ENCODE data around the gene EFL1.

Gene EFL1

GRCh38 chr15:82168757-82169156 lies 93.8 kb downstream of the EFL1 start:
- Histone ChIP-seq H2AK5ac (ENCODE audit: low read length, severe bottlenecking) (no peak overlapping the region), H3K27ac (ENCODE audit: low read length, poor library complexity, severe bottlenecking) (no peak overlapping the region), H3K14ac (ENCODE audit: low read length in 2 of 2) (no peak overlapping the region), H3K18ac (ENCODE audit: low read depth in 1 of 2, low read length in 2 of 2) (no peak overlapping the region), H3K4me1 (ENCODE audit: control insufficient read depth, insufficient read depth, low read depth, low read length) (no peaks in the 10 kb centered on the region), H2BK120ac (ENCODE audit: low read depth, low read length) (no peak overlapping the region), H4K91ac (ENCODE audit: low read length) (no peak overlapping the region), H3K9me3 (ENCODE audit: control insufficient read depth, low read length) (no peaks in the 10 kb centered on the region), H3K4me3 (ENCODE audit: insufficient read depth in 1 of 2, low read depth in 1 of 2, low read length in 2 of 2) (no peak overlapping the region), H2BK12ac (ENCODE audit: low read length in 2 of 2) (no peak overlapping the region), H3K4ac (ENCODE audit: low read depth in 1 of 2, low read length in 2 of 2) (no peak overlapping the region), H3K9ac (ENCODE audit: low read length) (no peak overlapping the region), H3K36me3 (ENCODE audit: control insufficient read depth in 1 of 2, insufficient read depth in 2 of 2, low read depth in 1 of 2, low read length in 2 of 2) (peaks cover 0 to 11% of the 10 kb centered on the region in 2 experiments), H4K8ac (ENCODE audit: low read length) (no peak overlapping the region), H3K23ac (ENCODE audit: low read length in 2 of 2) (no peak overlapping the region), H3K79me1 (replicated peaks; ENCODE audit: low read length, poor library complexity, severe bottlenecking) (peaks cover 2% of the 10 kb centered on the region), H2BK5ac (ENCODE audit: low read depth, low read length, poor library complexity, severe bottlenecking) (no peak overlapping the region), H2AFZ (ENCODE audit: low read depth, low read length) (no peak overlapping the region), H3K4me2 (ENCODE audit: low read length, poor library complexity, severe bottlenecking) (no peak overlapping the region), H3K27me3 (ENCODE audit: control insufficient read depth in 1 of 2, insufficient read depth in 1 of 2, low read length in 2 of 2) (no peaks in the 10 kb centered on the region), H2BK15ac (ENCODE audit: low read depth, poor library complexity, severe bottlenecking) (no peak overlapping the region)
- 100% methylated on average over 2 of the region's 2 CpGs for WGBS
- no peak for DNase-seq

DNA sequence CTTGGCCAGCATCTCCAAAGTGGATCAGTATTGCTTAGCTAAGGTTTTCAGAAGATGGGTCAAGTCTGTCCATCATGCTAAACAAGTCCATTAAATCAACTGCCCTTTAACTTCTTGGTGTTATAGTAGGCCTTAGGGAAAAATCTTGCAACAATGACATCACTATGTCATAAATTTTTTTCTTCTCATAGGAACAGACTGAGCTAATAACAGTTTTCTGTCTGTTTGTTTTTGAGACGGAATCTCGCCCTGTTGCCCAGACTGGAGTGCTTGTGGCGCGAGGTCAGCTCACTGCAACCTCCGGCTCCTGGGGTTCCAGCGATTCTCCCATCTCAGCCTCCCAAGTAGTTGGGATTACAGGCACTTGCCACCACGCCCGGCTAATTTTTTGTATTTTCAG lies 94.2 kb downstream of the EFL1 start:
- H3K23ac ChIP-seq (ENCODE audit: low read length in 2 of 2) = no peak overlapping the region
- 87% methylated on average over 6 of the region's 8 CpGs for WGBS
- H3K79me1 ChIP-seq (replicated peaks; ENCODE audit: low read length, poor library complexity, severe bottlenecking) = peaks cover 2% of the 10 kb centered on the region
- no peak overlapping the region for H3K4me2 ChIP-seq (ENCODE audit: low read length, poor library complexity, severe bottlenecking)
- no peak overlapping the region for H2AK5ac ChIP-seq (ENCODE audit: low read length, severe bottlenecking)
- no peak overlapping the region for H3K9ac ChIP-seq (ENCODE audit: low read length)
- H2AFZ ChIP-seq (ENCODE audit: low read depth, low read length) = no peak overlapping the region
- H2BK5ac ChIP-seq (ENCODE audit: low read depth, low read length, poor library complexity, severe bottlenecking) = no peak overlapping the region
- no peak overlapping the region for H2BK15ac ChIP-seq (ENCODE audit: low read depth, poor library complexity, severe bottlenecking)
- no peak overlapping the region for H3K18ac ChIP-seq (ENCODE audit: low read depth in 1 of 2, low read length in 2 of 2)
- H3K27me3 ChIP-seq (ENCODE audit: control insufficient read depth in 1 of 2, insufficient read depth in 1 of 2, low read length in 2 of 2) = no peaks in the 10 kb centered on the region
- H3K9me3 ChIP-seq (ENCODE audit: control insufficient read depth, low read length) = no peaks in the 10 kb centered on the region
- no peak overlapping the region for H3K4ac ChIP-seq (ENCODE audit: low read depth in 1 of 2, low read length in 2 of 2)
- no peaks in the 10 kb centered on the region for H3K4me1 ChIP-seq (ENCODE audit: control insufficient read depth, insufficient read depth, low read depth, low read length)
- H2BK12ac ChIP-seq (ENCODE audit: low read length in 2 of 2) = no peak overlapping the region
- H3K14ac ChIP-seq (ENCODE audit: low read length in 2 of 2) = no peak overlapping the region
- no peak overlapping the region for H2BK120ac ChIP-seq (ENCODE audit: low read depth, low read length)
- no peak overlapping the region for H4K8ac ChIP-seq (ENCODE audit: low read length)
- H3K27ac ChIP-seq (ENCODE audit: low read length, poor library complexity, severe bottlenecking) = no peak overlapping the region
- H3K4me3 ChIP-seq (ENCODE audit: insufficient read depth in 1 of 2, low read depth in 1 of 2, low read length in 2 of 2) = no peak overlapping the region
- H4K91ac ChIP-seq (ENCODE audit: low read length) = no peak overlapping the region
- peaks cover under 1 to 16% of the 10 kb centered on the region in 2 experiments for H3K36me3 ChIP-seq (ENCODE audit: control insufficient read depth in 1 of 2, insufficient read depth in 2 of 2, low read depth in 1 of 2, low read length in 2 of 2)
- no peak for DNase-seq

DNA sequence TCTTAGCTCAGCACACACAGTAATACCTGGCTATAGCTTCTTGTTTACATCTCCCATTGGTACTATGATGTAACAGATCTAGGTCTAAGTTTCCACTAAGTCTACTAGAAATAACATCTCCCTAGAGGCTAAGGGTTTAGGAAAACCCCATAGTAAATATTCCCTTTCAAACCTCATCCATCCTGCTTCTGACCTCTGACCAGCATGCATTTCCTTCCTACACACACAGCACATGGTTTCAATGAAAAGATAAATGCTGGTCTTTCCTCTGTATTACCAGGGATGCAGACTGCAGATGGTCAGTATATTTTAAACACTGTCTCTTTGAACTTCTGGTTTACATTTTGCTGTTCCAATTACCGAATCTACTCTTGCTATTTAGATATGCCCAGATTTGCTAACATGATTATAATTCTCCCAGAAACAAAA lies 96.6 kb downstream of the EFL1 start:
- no peaks in the 10 kb centered on the region for H3K27me3 ChIP-seq (ENCODE audit: control insufficient read depth in 1 of 2, insufficient read depth in 1 of 2, low read length in 2 of 2)
- H3K4me2 ChIP-seq (ENCODE audit: low read length, poor library complexity, severe bottlenecking) = no peak overlapping the region
- H3K23ac ChIP-seq (ENCODE audit: low read length in 2 of 2) = no peak overlapping the region
- no peak overlapping the region for H4K8ac ChIP-seq (ENCODE audit: low read length)
- no peak overlapping the region for H2BK120ac ChIP-seq (ENCODE audit: low read depth, low read length)
- H2AFZ ChIP-seq (ENCODE audit: low read depth, low read length) = no peak overlapping the region
- H3K4ac ChIP-seq (ENCODE audit: low read depth in 1 of 2, low read length in 2 of 2) = no peak overlapping the region
- no peak overlapping the region for H2BK5ac ChIP-seq (ENCODE audit: low read depth, low read length, poor library complexity, severe bottlenecking)
- no peak overlapping the region for H3K9ac ChIP-seq (ENCODE audit: low read length)
- no peak overlapping the region for H2BK15ac ChIP-seq (ENCODE audit: low read depth, poor library complexity, severe bottlenecking)
- no peak overlapping the region for H3K18ac ChIP-seq (ENCODE audit: low read depth in 1 of 2, low read length in 2 of 2)
- WGBS = 17% methylated on average over 1 of the region's 1 CpG
- H3K4me1 ChIP-seq (ENCODE audit: control insufficient read depth, insufficient read depth, low read depth, low read length) = no peaks in the 10 kb centered on the region
- H2AK5ac ChIP-seq (ENCODE audit: low read length, severe bottlenecking) = no peak overlapping the region
- peaks cover 2 to 34% of the 10 kb centered on the region in 2 experiments for H3K36me3 ChIP-seq (ENCODE audit: control insufficient read depth in 1 of 2, insufficient read depth in 2 of 2, low read depth in 1 of 2, low read length in 2 of 2)
- H3K9me3 ChIP-seq (ENCODE audit: control insufficient read depth, low read length) = no peaks in the 10 kb centered on the region
- no peak overlapping the region for H2BK12ac ChIP-seq (ENCODE audit: low read length in 2 of 2)
- H3K27ac ChIP-seq (ENCODE audit: low read length, poor library complexity, severe bottlenecking) = no peak overlapping the region
- H3K14ac ChIP-seq (ENCODE audit: low read length in 2 of 2) = no peak overlapping the region
- no peak overlapping the region for H4K91ac ChIP-seq (ENCODE audit: low read length)
- peak; percentile 57 for DNase-seq
- no peak overlapping the region for H3K4me3 ChIP-seq (ENCODE audit: insufficient read depth in 1 of 2, low read depth in 1 of 2, low read length in 2 of 2)
- H3K79me1 ChIP-seq (replicated peaks; ENCODE audit: low read length, poor library complexity, severe bottlenecking) = no peaks in the 10 kb centered on the region

GRCh38 chr15:82159922-82160321 lies 102.6 kb downstream of the EFL1 start:
- no peak overlapping the region for H2BK120ac ChIP-seq (ENCODE audit: low read depth, low read length)
- 100% methylated on average over 1 of the region's 2 CpGs for WGBS
- H3K23ac ChIP-seq (ENCODE audit: low read length in 2 of 2) = no peak overlapping the region
- H2BK5ac ChIP-seq (ENCODE audit: low read depth, low read length, poor library complexity, severe bottlenecking) = no peak overlapping the region
- H3K4me1 ChIP-seq (ENCODE audit: control insufficient read depth, insufficient read depth, low read depth, low read length) = no peaks in the 10 kb centered on the region
- peak overlapping the region; percentile 29 for H2AFZ ChIP-seq (ENCODE audit: low read depth, low read length)
- H3K27me3 ChIP-seq (ENCODE audit: control insufficient read depth in 1 of 2, insufficient read depth in 1 of 2, low read length in 2 of 2) = no peaks in the 10 kb centered on the region
- peak overlapping the region; percentile 56 for H3K27ac ChIP-seq (ENCODE audit: low read length, poor library complexity, severe bottlenecking)
- H4K91ac ChIP-seq (ENCODE audit: low read length) = no peak overlapping the region
- H3K14ac ChIP-seq (ENCODE audit: low read length in 2 of 2) = no peak overlapping the region
- H3K79me1 ChIP-seq (replicated peaks; ENCODE audit: low read length, poor library complexity, severe bottlenecking) = no peaks in the 10 kb centered on the region
- no peak overlapping the region for H4K8ac ChIP-seq (ENCODE audit: low read length)
- H2BK12ac ChIP-seq (ENCODE audit: low read length in 2 of 2) = no peak overlapping the region
- H3K4me3 ChIP-seq (ENCODE audit: insufficient read depth in 1 of 2, low read depth in 1 of 2, low read length in 2 of 2) = no peak overlapping the region
- H3K4ac ChIP-seq (ENCODE audit: low read depth in 1 of 2, low read length in 2 of 2) = no peak overlapping the region
- peak overlapping the region; percentile 68 for H3K9ac ChIP-seq (ENCODE audit: low read length)
- no peak overlapping the region for H3K4me2 ChIP-seq (ENCODE audit: low read length, poor library complexity, severe bottlenecking)
- H2BK15ac ChIP-seq (ENCODE audit: low read depth, poor library complexity, severe bottlenecking) = no peak overlapping the region
- no peak overlapping the region for H2AK5ac ChIP-seq (ENCODE audit: low read length, severe bottlenecking)
- no peaks in the 10 kb centered on the region for H3K9me3 ChIP-seq (ENCODE audit: control insufficient read depth, low read length)
- peak; percentile 91 for DNase-seq
- peaks cover 2 to 58% of the 10 kb centered on the region in 2 experiments for H3K36me3 ChIP-seq (ENCODE audit: control insufficient read depth in 1 of 2, insufficient read depth in 2 of 2, low read depth in 1 of 2, low read length in 2 of 2)
- no peak overlapping the region for H3K18ac ChIP-seq (ENCODE audit: low read depth in 1 of 2, low read length in 2 of 2)
